NCI-H2196 treated with DMSO at 0.1 percent for 48 hours (cell line): ENCODE data around the gene MAPK12.
A peak's percentile ranks its signal among the peaks of the same experiment; 100 is the strongest.

Experiments
- DNase-seq: peaks from one replicate; lab custom pipeline; 2025; ENCODE audit not compliant: unreplicated experiment; lab: John Stamatoyannopoulos, UW

Gene MAPK12

GRCh38 chr22:50261615-50262459, at the start of gene MAPK12:
Gene MAPK12 (minus strand): TSS chr22:50261683. CDS start chr22:50261509, 174 bp downstream.
- no peak for DNase-seq

GRCh38 chr22:50310949-50311444, 49.5 kb upstream of the MAPK12 start:
- no peak for DNase-seq

- DNase-seq, result no peak
Observed at GRCh38 chr22:50310031-50310722, 48.7 kb upstream of the MAPK12 start.

GRCh38 chr22:50309601-50309991, 48.1 kb upstream of the MAPK12 start:
- DNase-seq, result no peak

- DNase-seq, result no peak
Observed at GRCh38 chr22:50308986-50309600, 47.6 kb upstream of the MAPK12 start.

GRCh38 chr22:50308597-50308935, 47.1 kb upstream of the MAPK12 start:
- DNase-seq, result no peak

GRCh38 chr22:50307890-50308596, 46.6 kb upstream of the MAPK12 start:
- no peak for DNase-seq

GRCh38 chr22:50306753-50307749, 45.6 kb upstream of the MAPK12 start, which contains the start of gene PLXNB2:
Gene PLXNB2 (minus strand): TSS chr22:50307646. CDS start chr22:50290584, 17,062 bp downstream.
- DNase-seq, result peak; percentile 42

GRCh38 chr22:50305923-50306566, 44.6 kb upstream of the MAPK12 start:
- DNase-seq, result peak; percentile 45

- DNase-seq, result no peak
Observed at GRCh38 chr22:50305393-50305922, 44.0 kb upstream of the MAPK12 start.

GRCh38 chr22:50304528-50305392, 43.3 kb upstream of the MAPK12 start:
- DNase-seq, result no peak

GRCh38 chr22:50303848-50304527, 42.5 kb upstream of the MAPK12 start:
- no peak for DNase-seq

GRCh38 chr22:50303515-50303847, 42.0 kb upstream of the MAPK12 start:
- no peak for DNase-seq

- no peak for DNase-seq
Observed at GRCh38 chr22:50302564-50302963, 41.1 kb upstream of the MAPK12 start.

GRCh38 chr22:50302041-50302541, 40.6 kb upstream of the MAPK12 start:
- no peak for DNase-seq

- DNase-seq, result no peak
Observed at GRCh38 chr22:50301581-50301991, 40.1 kb upstream of the MAPK12 start.

GRCh38 chr22:50300620-50301257, 39.3 kb upstream of the MAPK12 start:
- no peak for DNase-seq
